Stimulated activated naive B cell treated with anti-CD40 and anti-IgM and Interleukin-4, amounts not matched to agents 10 μg/mL and 1 μg/mL and 100 μg/mL, for 72 hours (primary cell): ENCODE measurements around the gene CCDC172.

Source experiments
- ATAC-seq, 2 donors: fragments of 150-1000 bp; cut with Tn5 transposase; replicated peaks; 2 replicates each; pipeline ENCODE4 v1.10.0; 2021; ENCODE audit warnings: moderate library complexity in 1 of 2
- DNase-seq: peaks from one replicate; pipeline ENCODE4 v3.0.0; 2021
- H3K27ac Mint-ChIP-seq: one replicate; pipeline ENCODE4 v1.8.0; 2022; ENCODE audit warnings: mild to moderate bottlenecking, mixed read lengths
- H3K27me3 Mint-ChIP-seq, 2 donors: one replicate each; pipeline ENCODE4 v1.8.0; 2022; ENCODE audit warnings: mixed read lengths in 2 of 2
- H3K36me3 Mint-ChIP-seq, 2 donors: one replicate each; pipeline ENCODE4 v1.8.0; 2022; ENCODE audit warnings: mixed read lengths in 2 of 2, mild to moderate bottlenecking in 1 of 2
- H3K4me1 Mint-ChIP-seq, 2 donors: one replicate each; pipeline ENCODE4 v1.8.0; 2022; ENCODE audit warnings: mixed read lengths in 2 of 2, mild to moderate bottlenecking in 1 of 2
- H3K4me3 Mint-ChIP-seq, 2 donors: one replicate each; pipeline ENCODE4 v1.8.0; 2022; ENCODE audit warnings: mild to moderate bottlenecking in 2 of 2, mixed read lengths in 2 of 2, moderate library complexity in 1 of 2
- H3K9me3 Mint-ChIP-seq, 2 donors: one replicate each; pipeline ENCODE4 v1.8.0; 2022; ENCODE audit warnings: mixed read lengths in 2 of 2, mild to moderate bottlenecking in 1 of 2

Gene CCDC172

DNA sequence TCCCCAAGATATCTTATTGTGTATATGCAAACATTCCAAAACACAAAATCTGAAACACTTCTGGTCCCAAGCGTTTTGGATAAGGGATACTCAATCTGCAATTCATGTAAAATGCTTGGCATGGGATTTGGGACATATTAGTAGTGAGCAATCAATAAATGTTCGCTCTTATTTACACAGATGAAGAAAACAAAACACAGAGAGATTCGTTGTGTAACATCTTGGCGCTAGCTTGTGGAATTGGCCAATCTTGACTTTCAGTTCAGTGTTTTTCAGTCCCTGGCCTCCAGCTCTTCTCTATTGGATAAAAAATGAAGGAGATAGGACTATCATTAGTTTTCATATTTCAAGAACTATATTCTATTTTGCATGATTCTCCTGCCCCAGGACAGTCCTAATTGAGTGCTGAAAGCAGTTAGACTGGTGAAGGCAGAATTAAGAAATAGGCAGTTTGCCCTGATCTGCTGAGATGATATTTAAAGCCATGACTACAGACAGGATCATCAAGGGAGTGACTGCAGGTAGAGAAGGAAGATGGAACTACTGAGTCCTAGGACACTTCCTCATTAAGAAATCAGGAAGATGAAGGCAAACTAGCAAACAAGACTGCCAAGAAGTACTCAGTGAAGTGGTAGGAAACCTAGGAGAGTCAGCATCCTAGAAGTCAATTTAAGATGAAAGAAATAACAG is 105.2 kb downstream of the CCDC172 start:
- Mint-ChIP-seq H3K36me3 (no peaks in the 10 kb centered on the region), H3K4me3 (no peak overlapping the region), H3K9me3 (no peaks in the 10 kb centered on the region), H3K4me1 (no peaks in the 10 kb centered on the region), H3K27me3 (no peaks in the 10 kb centered on the region), H3K27ac (no peak overlapping the region)
- ATAC-seq = no peak
- DNase-seq = no peak
